ENCODE data around the gene CHST15. TPM values are rescaled to one million over a fixed set of nuclear protein-coding genes. Genes with fewer than 3 reads are reported as not detected.

CHST15 gene
- total RNA-seq, 1 experiment from 2014 or later, result 26.7 TPM

DNA sequence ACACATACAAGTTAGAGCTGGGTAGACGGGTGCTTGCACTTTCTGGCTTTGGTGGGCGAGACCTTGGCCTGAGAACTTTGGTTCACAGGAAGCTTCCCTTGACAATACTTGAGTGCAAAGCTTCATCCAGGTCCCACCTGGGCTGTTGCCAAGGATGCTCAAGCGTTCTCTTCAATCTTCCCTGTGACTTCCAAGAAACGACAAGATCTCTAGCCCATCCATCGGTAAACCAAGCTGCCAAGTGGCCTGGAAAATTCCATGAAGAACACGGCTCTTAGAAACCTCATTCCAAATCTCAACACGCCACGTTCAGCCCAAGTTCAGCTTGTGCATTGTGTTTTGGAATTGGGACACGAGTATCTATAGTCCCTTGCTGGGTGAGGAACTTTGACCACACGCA, 84.7 kb downstream of the CHST15 start:
- Histone ChIP-seq H3K4me1 (no peaks in the 10 kb centered on the region), H3K9me3 (no peaks in the 10 kb centered on the region), H3K4me3 (ENCODE audit: low read depth, low read length) (no peak overlapping the region), H3K36me3 (ENCODE audit: control insufficient read depth, insufficient read depth, low read length) (peaks cover under 1% of the 10 kb centered on the region; the same call in 1 of the 2 replicates), H3K27me3 (replicated peaks; ENCODE audit: control insufficient read depth, insufficient read depth, low read length) (no peaks in the 10 kb centered on the region)
- ChIA-PET CTCF (no interaction called here), POLR2A (no interaction called here)
- Mint-ChIP-seq H3K9me3 (ENCODE audit: unreplicated experiment) (no peaks in the 10 kb centered on the region), H3K4me1 (ENCODE audit: low read depth, unreplicated experiment) (no peaks in the 10 kb centered on the region), H3K4me3 (ENCODE audit: unreplicated experiment) (no peak overlapping the region), H3K27ac (ENCODE audit: unreplicated experiment) (no peak overlapping the region), H3K27me3 (ENCODE audit: insufficient read depth, unreplicated experiment) (no peaks in the 10 kb centered on the region), H3K36me3 (ENCODE audit: insufficient read depth, unreplicated experiment) (peaks cover 21% of the 10 kb centered on the region)
- TF ChIP-seq CTCF (IDR thresholded peaks at IDR 0.05; ENCODE audit: insufficient read depth in 1 of 2, low read depth in 1 of 2, low read length in 1 of 2, severe bottlenecking in 1 of 2, unreplicated experiment in 1 of 2), result no peak
- no TSS peak for BruUV-seq (replicated peaks)
- no peak for DNase-seq
- intact Hi-C loops (cut with micrococcal nuclease; ENCODE audit: unreplicated experiment), result no loop called here

- no peak for TF ChIP-seq CTCF (IDR thresholded peaks at IDR 0.05; ENCODE audit: insufficient read depth in 1 of 2, low read depth in 1 of 2, low read length in 1 of 2, severe bottlenecking in 1 of 2, unreplicated experiment in 1 of 2)
- ChIA-PET POLR2A (no interaction called here), CTCF (no interaction called here)
- H3K4me3 Mint-ChIP-seq (ENCODE audit: unreplicated experiment), result no peak overlapping the region
- intact Hi-C loops (cut with micrococcal nuclease; ENCODE audit: unreplicated experiment), result no loop called here
- peaks cover 21% of the 10 kb centered on the region for H3K36me3 Mint-ChIP-seq (ENCODE audit: insufficient read depth, unreplicated experiment)
- H3K4me1 ChIP-seq, result no peaks in the 10 kb centered on the region
- H3K27me3 ChIP-seq (replicated peaks; ENCODE audit: control insufficient read depth, insufficient read depth, low read length), result no peaks in the 10 kb centered on the region
- no peak overlapping the region for H3K27ac Mint-ChIP-seq (ENCODE audit: unreplicated experiment)
- no peaks in the 10 kb centered on the region for H3K27me3 Mint-ChIP-seq (ENCODE audit: insufficient read depth, unreplicated experiment)
- no peaks in the 10 kb centered on the region for H3K9me3 Mint-ChIP-seq (ENCODE audit: unreplicated experiment)
- H3K4me1 Mint-ChIP-seq (ENCODE audit: low read depth, unreplicated experiment), result no peaks in the 10 kb centered on the region
- BruUV-seq (replicated peaks), result no TSS peak
- no peaks in the 10 kb centered on the region for H3K9me3 ChIP-seq
- H3K4me3 ChIP-seq (ENCODE audit: low read depth, low read length), result no peak overlapping the region
- DNase-seq, result no peak
- H3K36me3 ChIP-seq (ENCODE audit: control insufficient read depth, insufficient read depth, low read length), result no peaks in the 10 kb centered on the region
Observed at GRCh38 chr10:124008187-124008586, 85.2 kb downstream of the CHST15 start.

DNA sequence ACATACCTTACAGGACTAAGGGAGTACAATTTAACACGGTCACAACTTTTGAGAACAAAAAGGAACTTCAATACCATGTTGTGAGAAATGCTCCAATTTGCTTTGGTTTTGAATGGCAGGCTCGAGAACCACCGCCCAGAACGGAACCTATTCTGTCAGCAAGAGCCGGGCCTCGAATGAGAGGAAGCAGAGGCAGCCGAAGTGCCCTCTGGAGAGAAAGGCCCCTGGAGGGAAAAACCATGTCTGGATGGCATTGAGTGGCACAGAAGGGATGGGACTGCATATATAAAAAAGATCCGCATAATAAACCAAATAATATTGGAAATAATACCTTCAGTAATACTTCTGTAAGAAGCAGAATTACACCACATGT, 85.6 kb downstream of the CHST15 start:
- no peak for TF ChIP-seq CTCF (IDR thresholded peaks at IDR 0.05; ENCODE audit: insufficient read depth in 1 of 2, low read depth in 1 of 2, low read length in 1 of 2, severe bottlenecking in 1 of 2, unreplicated experiment in 1 of 2)
- Histone ChIP-seq H3K4me1 (no peaks in the 10 kb centered on the region), H3K4me3 (ENCODE audit: low read depth, low read length) (no peak overlapping the region), H3K27me3 (replicated peaks; ENCODE audit: control insufficient read depth, insufficient read depth, low read length) (no peaks in the 10 kb centered on the region), H3K36me3 (ENCODE audit: control insufficient read depth, insufficient read depth, low read length) (no peaks in the 10 kb centered on the region), H3K9me3 (no peaks in the 10 kb centered on the region)
- no peaks in the 10 kb centered on the region for H3K9me3 Mint-ChIP-seq (ENCODE audit: unreplicated experiment)
- CTCF ChIA-PET, result no interaction called here
- H3K36me3 Mint-ChIP-seq (ENCODE audit: insufficient read depth, unreplicated experiment), result peaks cover 21% of the 10 kb centered on the region
- BruUV-seq (replicated peaks), result no TSS peak
- intact Hi-C loops (cut with micrococcal nuclease; ENCODE audit: unreplicated experiment), result no loop called here
- POLR2A ChIA-PET, result no interaction called here
- H3K4me3 Mint-ChIP-seq (ENCODE audit: unreplicated experiment), result no peak overlapping the region
- H3K27me3 Mint-ChIP-seq (ENCODE audit: insufficient read depth, unreplicated experiment), result no peaks in the 10 kb centered on the region
- no peak overlapping the region for H3K27ac Mint-ChIP-seq (ENCODE audit: unreplicated experiment)
- DNase-seq, result peak in 1 of 2 experiments; percentile 2
- H3K4me1 Mint-ChIP-seq (ENCODE audit: low read depth, unreplicated experiment), result no peaks in the 10 kb centered on the region

All from Caco-2 (cell line).